ENCODE data around the gene DENND1A. TPM values are rescaled to one million over a fixed set of nuclear protein-coding genes. Genes with fewer than 3 reads are reported as not detected.

The DENND1A gene
- total RNA-seq, 1 donor from 2014 or later = 48.1 TPM

DNA sequence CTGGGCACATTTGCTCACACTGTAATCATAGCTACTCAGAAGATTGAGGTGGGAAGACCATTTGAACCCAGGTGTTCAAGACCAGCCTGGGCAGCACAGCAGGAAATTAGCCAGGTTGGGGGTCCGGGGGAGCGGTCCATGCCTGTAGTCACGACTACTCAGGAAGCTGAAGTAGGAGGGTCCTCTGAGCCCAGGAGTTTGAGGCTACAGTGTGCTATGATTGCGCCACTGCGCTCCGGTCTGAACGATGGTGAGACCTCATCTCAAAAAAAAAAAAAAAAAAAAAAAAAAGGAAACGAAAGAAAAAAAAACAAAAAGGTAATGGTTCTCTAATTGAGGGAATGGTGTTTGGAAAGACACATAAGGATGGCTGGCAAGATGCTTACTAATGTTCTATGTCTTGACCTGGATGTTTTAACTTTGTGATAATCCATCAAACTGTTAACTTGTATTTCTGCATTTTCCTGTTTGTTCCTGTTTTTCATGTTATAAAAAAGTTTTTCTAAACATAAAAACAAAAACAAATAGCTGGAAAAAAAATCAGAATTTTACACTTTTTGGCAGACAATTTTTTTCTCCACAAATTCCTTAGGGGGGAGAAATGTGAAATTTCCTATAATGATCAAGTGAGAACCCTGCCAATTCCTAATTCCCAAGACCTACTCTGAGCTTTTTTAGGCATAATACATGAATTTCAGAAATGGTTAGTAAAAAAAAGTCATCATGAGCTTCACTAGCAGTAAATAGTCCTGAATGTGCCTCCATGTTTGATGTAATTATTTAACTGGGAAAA is 96.9 kb downstream of the DENND1A start:
- Mint-ChIP-seq H3K4me1 (peaks cover 23% of the 10 kb centered on the region), H3K4me3 (no peak overlapping the region), H3K27ac (no peak overlapping the region), H3K9me3 (peaks cover 27% of the 10 kb centered on the region), H3K36me3 (peaks cover 16% of the 10 kb centered on the region), H3K27me3 (ENCODE audit: insufficient read depth, low read depth) (no peaks in the 10 kb centered on the region)
- Histone ChIP-seq H3K9me3 (ENCODE audit: low read depth) (peaks cover 18% of the 10 kb centered on the region), H4K20me1 (ENCODE audit: low read depth) (no peaks in the 10 kb centered on the region), H3K36me3 (peaks cover 23% of the 10 kb centered on the region), H3K4me3 (no peak overlapping the region), H3K27ac (no peak overlapping the region), H3K79me2 (ENCODE audit: low read depth) (peaks cover 81% of the 10 kb centered on the region), H3K4me2 (no peak overlapping the region), H3K4me1 (peaks cover 37% of the 10 kb centered on the region), H2AFZ (replicated peaks) (no peak overlapping the region), H3K27me3 (no peaks in the 10 kb centered on the region), H3F3A (ENCODE audit: low read depth) (peaks cover 22% of the 10 kb centered on the region), H3K9ac (no peak overlapping the region)
- no peak for TF ChIP-seq EZH2 (IDR thresholded peaks at IDR 0.05)
- no peak for TF ChIP-seq CTCF (IDR thresholded peaks at IDR 0.05)
- TF ChIP-seq EZH2phosphoT487 (IDR thresholded peaks at IDR 0.05) = no peak
- no peak for DNase-seq (ENCODE audit: low spot score)

GRCh38 chr9:123832176-123832575 is 97.8 kb downstream of the DENND1A start:
- H3K27ac Mint-ChIP-seq = no peak overlapping the region
- H3K27me3 Mint-ChIP-seq (ENCODE audit: insufficient read depth, low read depth) = no peaks in the 10 kb centered on the region
- no peak overlapping the region for H3K4me3 Mint-ChIP-seq
- Histone ChIP-seq H3K36me3 (peaks cover 23% of the 10 kb centered on the region), H3K9me3 (ENCODE audit: low read depth) (peaks cover 18% of the 10 kb centered on the region), H3K9ac (no peak overlapping the region), H3K4me1 (peaks cover 37% of the 10 kb centered on the region), H3K27me3 (no peaks in the 10 kb centered on the region), H3K4me3 (no peak overlapping the region), H4K20me1 (ENCODE audit: low read depth) (no peaks in the 10 kb centered on the region), H3K79me2 (ENCODE audit: low read depth) (peaks cover 72% of the 10 kb centered on the region), H2AFZ (replicated peaks) (no peak overlapping the region), H3K27ac (no peak overlapping the region), H3K4me2 (no peak overlapping the region), H3F3A (ENCODE audit: low read depth) (peaks cover 22% of the 10 kb centered on the region)
- H3K36me3 Mint-ChIP-seq = peaks cover 20% of the 10 kb centered on the region
- H3K9me3 Mint-ChIP-seq = peaks cover 34% of the 10 kb centered on the region
- TF ChIP-seq CTCF (IDR thresholded peaks at IDR 0.05) (no peak), EZH2phosphoT487 (IDR thresholded peaks at IDR 0.05) (no peak), EZH2 (IDR thresholded peaks at IDR 0.05) (no peak)
- no peak for DNase-seq (ENCODE audit: low spot score)
- H3K4me1 Mint-ChIP-seq = peaks cover 23% of the 10 kb centered on the region

GRCh38 chr9:123828449-123828848 is 101.5 kb downstream of the DENND1A start:
- H3K4me1 ChIP-seq = peaks cover 4% of the 10 kb centered on the region

More at GRCh38 chr9:123828449-123828848, 101.5 kb downstream of the DENND1A start:
- Histone ChIP-seq H3K36me3 (peaks cover 23% of the 10 kb centered on the region), H3K79me2 (ENCODE audit: low read depth) (peaks cover 50% of the 10 kb centered on the region), H3K9me3 (ENCODE audit: low read depth) (peaks cover 18% of the 10 kb centered on the region), H3F3A (ENCODE audit: low read depth) (no peaks in the 10 kb centered on the region), H3K9ac (no peak overlapping the region), H3K27ac (no peak overlapping the region), H4K20me1 (ENCODE audit: low read depth) (no peaks in the 10 kb centered on the region), H3K27me3 (no peaks in the 10 kb centered on the region), H3K4me3 (no peak overlapping the region), H3K4me2 (no peak overlapping the region), H2AFZ (replicated peaks) (no peak overlapping the region)
- Mint-ChIP-seq H3K27ac (no peak overlapping the region), H3K27me3 (ENCODE audit: insufficient read depth, low read depth) (no peaks in the 10 kb centered on the region), H3K9me3 (peaks cover 38% of the 10 kb centered on the region), H3K4me1 (no peaks in the 10 kb centered on the region), H3K4me3 (no peak overlapping the region), H3K36me3 (peaks cover 20% of the 10 kb centered on the region)
- no peak for TF ChIP-seq CTCF (IDR thresholded peaks at IDR 0.05)
- no peak for TF ChIP-seq EZH2phosphoT487 (IDR thresholded peaks at IDR 0.05)
- TF ChIP-seq EZH2 (IDR thresholded peaks at IDR 0.05) = no peak
- DNase-seq (ENCODE audit: low spot score) = no peak
